ENCODE data around the gene BRAF.
A peak's percentile ranks its signal among the peaks of the same experiment; 100 is the strongest.
"Not testable (repeated sequence)": the region's sequence is repeated elsewhere in the genome, so short reads cannot be mapped to it uniquely, and the experiment has no call there.

BRAF gene

GRCh38 chr7:140707132-140707531 is 217.6 kb downstream of the BRAF start:
- no peak for DNase-seq (ENCODE audit: low read depth)

- no peak for DNase-seq (ENCODE audit: low read depth)
Measured at GRCh38 chr7:140704205-140704604, 220.5 kb downstream of the BRAF start.

GRCh38 chr7:140702774-140703173 is 222.0 kb downstream of the BRAF start:
- no peak for DNase-seq (ENCODE audit: low read depth)

GRCh38 chr7:140698477-140698876 is 226.3 kb downstream of the BRAF start:
- no peak for DNase-seq (ENCODE audit: low read depth)

GRCh38 chr7:140697447-140698143 is 227.1 kb downstream of the BRAF start:
- no peak for DNase-seq (ENCODE audit: low read depth)

GRCh38 chr7:140696680-140697446 is 227.9 kb downstream of the BRAF start, which contains the start of gene NDUFB2:
TSS of gene NDUFB2 (plus strand) at chr7:140696708. CDS start at chr7:140696745, 37 bp downstream.
- peak; percentile 66 for DNase-seq (ENCODE audit: low read depth)

GRCh38 chr7:140696024-140696679 is 228.6 kb downstream of the BRAF start:
- peak; percentile 92 for DNase-seq (ENCODE audit: low read depth)

- no peak for DNase-seq (ENCODE audit: low read depth)
Measured at GRCh38 chr7:140695381-140695780, 229.3 kb downstream of the BRAF start.

GRCh38 chr7:140694592-140694991 is 230.1 kb downstream of the BRAF start:
- no peak for DNase-seq (ENCODE audit: low read depth)

GRCh38 chr7:140693849-140694248 is 230.9 kb downstream of the BRAF start:
- not testable (repeated sequence) for DNase-seq (ENCODE audit: low read depth)

- DNase-seq (ENCODE audit: low read depth), result no peak
Measured at GRCh38 chr7:140691376-140692045, 233.2 kb downstream of the BRAF start.

GRCh38 chr7:140689199-140690152 is 235.3 kb downstream of the BRAF start:
- no peak for DNase-seq (ENCODE audit: low read depth)

- DNase-seq (ENCODE audit: low read depth), result no peak
Measured at GRCh38 chr7:140688341-140688740, 236.4 kb downstream of the BRAF start.

- no peak for DNase-seq (ENCODE audit: low read depth)
Measured at GRCh38 chr7:140686921-140687320, 237.8 kb downstream of the BRAF start.

- DNase-seq (ENCODE audit: low read depth), result no peak
Measured at GRCh38 chr7:140685407-140686087, 239.2 kb downstream of the BRAF start.

GRCh38 chr7:140684066-140684950 is 240.4 kb downstream of the BRAF start:
- no peak for DNase-seq (ENCODE audit: low read depth)

GRCh38 chr7:140683657-140684056 is 241.1 kb downstream of the BRAF start:
- DNase-seq (ENCODE audit: low read depth), result no peak

GRCh38 chr7:140681766-140682165 is 243.0 kb downstream of the BRAF start:
- DNase-seq (ENCODE audit: low read depth), result no peak

- DNase-seq (ENCODE audit: low read depth), result no peak
Measured at GRCh38 chr7:140680886-140681285, 243.8 kb downstream of the BRAF start.

GRCh38 chr7:140679186-140679585 is 245.5 kb downstream of the BRAF start:
- DNase-seq (ENCODE audit: low read depth), result no peak

Data from activated T-helper 9 cell treated with anti-CD3 and anti-CD28 coated beads, Interleukin-2, amount 50 U/mL, for 16 hours (primary cell).